WTC11 (cell line): ENCODE results near the gene CHRM1. TPM values are rescaled to one million over a fixed set of nuclear protein-coding genes. Genes with fewer than 3 reads are reported as not detected.

Experiments
- ATAC-seq: fragments of 200-7000 bp; cut with Tn5 transposase; 2 replicates; pipeline ENCODE4 v1.10.0; 2021; ENCODE audit warnings: mild to moderate bottlenecking, moderate library complexity
- CTCF ChIA-PET: fragments of 300-600 bp; sonication (Branson Sonifier 250); formaldehyde crosslinking; loops from one replicate; lab custom pipeline; 2021; ENCODE audit warnings: antibody characterized with exemption; lab: Charles Lee
- POLR2A ChIA-PET: fragments of 350-600 bp; sonication (Branson Sonifier 250); formaldehyde crosslinking; loops from one replicate; lab custom pipeline; 2021; ENCODE audit warnings: antibody characterized with exemption; lab: Charles Lee
- DNase-seq: peaks from one replicate; pipeline ENCODE4 v3.0.0; 2021; ENCODE audit warnings: low spot score
- H3K27ac Mint-ChIP-seq: 2 replicates; pipeline ENCODE4 v1.8.0; 2021; ENCODE audit warnings: mixed read lengths
- H3K27me3 Mint-ChIP-seq: 2 replicates; pipeline ENCODE4 v1.8.0; 2021; ENCODE audit warnings: low read depth, mild to moderate bottlenecking, moderate library complexity, mixed read lengths
- H3K36me3 Mint-ChIP-seq: 2 replicates; pipeline ENCODE4 v1.8.0; 2021; ENCODE audit warnings: mixed read lengths
- H3K4me1 Mint-ChIP-seq: 2 replicates; pipeline ENCODE4 v1.8.0; 2022; ENCODE audit warnings: mixed read lengths
- H3K4me3 Mint-ChIP-seq: 2 replicates; pipeline ENCODE4 v1.8.0; 2021; ENCODE audit warnings: mild to moderate bottlenecking, moderate library complexity, mixed read lengths
- H3K9me3 Mint-ChIP-seq: 2 replicates; pipeline ENCODE4 v1.8.0; 2021; ENCODE audit warnings: mixed read lengths
- AR ChIP-seq: fragments of 250-450 bp; sonication (Bioruptor Pico); IDR thresholded peaks from 2 replicates; pipeline ENCODE4 v1.9.0; 2021; ENCODE audit warnings: mild to moderate bottlenecking
- E2F1 ChIP-seq: sonication (generic); formaldehyde crosslinking; IDR thresholded peaks from 2 replicates; pipeline ENCODE4 v1.8.0; 2022; ENCODE audit warnings: mild to moderate bottlenecking, missing genetic modification reagents
- EMX1 ChIP-seq: fragments of 250-450 bp; sonication (Bioruptor Pico); IDR thresholded peaks from 2 replicates; pipeline ENCODE4 v1.8.0; 2021; ENCODE audit warnings: mild to moderate bottlenecking
- GRHL2 ChIP-seq: fragments of 250-450 bp; sonication (Bioruptor Pico); IDR thresholded peaks from 2 replicates; pipeline ENCODE4 v1.8.0; 2022; ENCODE audit warnings: mild to moderate bottlenecking, moderate library complexity; ENCODE audit not compliant: insufficient replicate concordance, severe bottlenecking
- HMGA2 ChIP-seq: fragments of 250-450 bp; sonication (Bioruptor Pico); IDR thresholded peaks from 2 replicates; pipeline ENCODE4 v1.4.0; 2021; ENCODE audit warnings: mild to moderate bottlenecking, moderate library complexity
- JUN ChIP-seq: sonication (generic); formaldehyde crosslinking; IDR thresholded peaks from 2 replicates; pipeline ENCODE4 v1.8.0; 2023; ENCODE audit warnings: mild to moderate bottlenecking, missing genetic modification reagents
- MYBL2 ChIP-seq: sonication (generic); formaldehyde crosslinking; IDR thresholded peaks from 2 replicates; pipeline ENCODE4 v1.8.1; 2023; ENCODE audit warnings: mild to moderate bottlenecking, moderate library complexity, missing genetic modification reagents
- NFATC4 ChIP-seq: fragments of 250-450 bp; sonication (Bioruptor Pico); IDR thresholded peaks from 2 replicates; pipeline ENCODE4 v1.9.0; 2021; ENCODE audit warnings: mild to moderate bottlenecking
- NFYB ChIP-seq: sonication (generic); formaldehyde crosslinking; conservative IDR thresholded peaks from 2 replicates; pipeline ENCODE4 v1.8.0; 2022; ENCODE audit warnings: low read depth, missing genetic modification reagents
- NR1H2 ChIP-seq: sonication (generic); formaldehyde crosslinking; IDR thresholded peaks from 2 replicates; pipeline ENCODE4 v1.9.0; 2021; ENCODE audit warnings: mild to moderate bottlenecking, moderate library complexity, missing genetic modification reagents
- NR2C2 ChIP-seq: sonication (generic); formaldehyde crosslinking; IDR thresholded peaks from 2 replicates; pipeline ENCODE4 v1.8.0; 2022; ENCODE audit warnings: mild to moderate bottlenecking, missing genetic modification reagents
- TEAD4 ChIP-seq: sonication (generic); formaldehyde crosslinking; IDR thresholded peaks from 2 replicates; pipeline ENCODE4 v1.8.0; 2022; ENCODE audit warnings: mild to moderate bottlenecking, missing genetic modification reagents
- ZNF219 ChIP-seq: sonication (generic); formaldehyde crosslinking; IDR thresholded peaks from 2 replicates; pipeline ENCODE4 v1.8.0; 2023; ENCODE audit warnings: missing genetic modification reagents, mild to moderate bottlenecking, borderline replicate concordance
- ZNF416 ChIP-seq: fragments of 250-450 bp; sonication (Bioruptor Pico); IDR thresholded peaks from 2 replicates; pipeline ENCODE4 v1.9.0; 2021; ENCODE audit warnings: mild to moderate bottlenecking, inconsistent platforms
- ZNF425 ChIP-seq: fragments of 250-450 bp; sonication (Bioruptor Pico); conservative IDR thresholded peaks from 2 replicates; pipeline ENCODE4 v1.9.0; 2021; ENCODE audit warnings: mild to moderate bottlenecking
- total RNA-seq: library from RNA; stranded (reverse); gene quantifications from 3 replicates; pipeline ENCODE4 v1.2.3, GENCODE V29; 2021
- TF ChIP-seq, protein P1 (sequence below): fragments of 250-450 bp; sonication (Bioruptor Pico); IDR thresholded peaks from 2 replicates; pipeline ENCODE4 v1.8.0; 2021; ENCODE audit warnings: mild to moderate bottlenecking
- TF ChIP-seq, protein P2 (sequence below): sonication (generic); formaldehyde crosslinking; IDR thresholded peaks from 2 replicates; pipeline ENCODE4 v1.8.1; 2022; ENCODE audit warnings: mild to moderate bottlenecking, missing genetic modification reagents, moderate library complexity, borderline replicate concordance
- TF ChIP-seq, protein P3 (sequence below): fragments of 250-450 bp; sonication (Bioruptor Pico); IDR thresholded peaks from 2 replicates; pipeline ENCODE4 v1.9.0; 2021; ENCODE audit warnings: moderate library complexity, mild to moderate bottlenecking, inconsistent platforms, borderline replicate concordance
- TF ChIP-seq, protein P4 (sequence below): sonication (generic); formaldehyde crosslinking; IDR thresholded peaks from 2 replicates; pipeline ENCODE4 v1.8.1; 2023; ENCODE audit warnings: mild to moderate bottlenecking, missing genetic modification reagents, moderate library complexity

Gene CHRM1
- total RNA-seq, 1 experiment from 2014 or later, result not detected

GRCh38 chr11:62895501-62895900, 25.7 kb downstream of the CHRM1 start (continued):
- no peak for TF ChIP-seq E2F1 (CRISPR knock-in tag)
- no peak for TF ChIP-seq ZNF219
- no peak for TF ChIP-seq JUN (CRISPR knock-in tag)

GRCh38 chr11:62892077-62892922, 28.9 kb downstream of the CHRM1 start:
- ChIA-PET CTCF (interaction anchor here (0.8 to 1.4 kb wide), 4 partner anchors 13 to 129 kb away, joined by 3 to 6 read pairs (median 4); no protein-coding TSS in a partner anchor), POLR2A (interaction anchor here (0.5 to 1.9 kb wide), 4 partner anchors 10 to 540 kb away, joined by 3 to 7 read pairs (median 3); partner anchors contain the start of gene SLC3A2)
- DNase-seq (no peak), ATAC-seq (no peak)
- no peak for TF ChIP-seq NR2C2 (CRISPR knock-in tag)
- 0 out of 2 replicates have a peak, but pooled peaks have one; percentile 60 for TF ChIP-seq EMX1
- Mint-ChIP-seq H3K27me3 (no peaks in the 10 kb centered on the region), H3K4me1 (peaks cover 7% of the 10 kb centered on the region), H3K27ac (peak overlapping the region; percentile 16; the same call in 1 of the 2 replicates), H3K4me3 (no peak overlapping the region), H3K9me3 (no peaks in the 10 kb centered on the region), H3K36me3 (peaks cover 26% of the 10 kb centered on the region)

DNA sequence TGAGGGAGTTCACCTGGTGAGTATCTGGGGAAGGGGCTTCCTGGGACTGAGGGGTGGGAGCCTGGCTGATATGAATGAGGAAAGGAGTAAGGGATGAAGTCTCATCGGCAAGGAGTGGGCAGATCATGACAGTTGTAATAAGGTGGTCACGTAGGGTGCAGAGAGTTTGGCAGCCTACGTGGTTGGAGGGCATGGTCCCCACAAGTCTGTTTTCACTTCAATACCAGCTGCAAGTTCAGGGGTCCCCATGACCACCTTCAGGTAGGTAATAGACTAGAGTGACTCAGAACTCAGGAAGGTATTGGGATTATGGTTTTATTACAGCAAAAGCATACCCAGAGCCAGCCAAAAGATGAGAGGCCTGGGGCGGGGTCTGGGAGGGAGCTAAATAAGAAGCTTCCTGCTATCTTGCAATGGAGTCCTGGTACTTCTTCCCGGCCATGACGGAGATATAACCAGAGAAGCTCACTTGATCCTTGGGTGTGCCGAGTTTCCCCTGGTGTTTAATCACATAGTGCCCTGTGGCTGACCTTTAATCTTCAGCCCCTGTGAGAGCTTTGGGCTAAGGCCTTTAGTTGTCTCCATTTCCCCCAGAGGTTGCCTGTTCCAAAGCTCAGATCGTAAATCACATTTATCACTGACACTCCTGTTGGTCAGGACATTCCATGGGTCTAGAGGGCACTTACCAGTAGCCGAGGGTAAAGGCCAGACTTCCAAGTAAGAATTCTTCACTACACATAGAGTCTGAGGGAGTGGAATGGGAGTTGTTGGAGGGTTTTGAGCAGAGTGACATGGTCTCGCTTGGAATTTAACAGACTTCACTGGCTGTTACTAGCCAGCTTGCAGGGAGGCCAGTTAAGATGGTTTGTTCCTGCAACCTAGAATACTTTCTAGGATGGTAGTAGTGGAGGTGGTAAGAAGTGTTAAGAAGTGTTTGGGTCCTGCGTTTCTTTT, 31.4 kb downstream of the CHRM1 start:
- Mint-ChIP-seq H3K27me3 (no peaks in the 10 kb centered on the region), H3K36me3 (peaks cover 51% of the 10 kb centered on the region), H3K27ac (peak overlapping the region; percentile 96), H3K4me3 (no peak overlapping the region), H3K9me3 (no peaks in the 10 kb centered on the region), H3K4me1 (0 out of 2 replicates have a peak, but pooled peaks cover 3% of the 10 kb centered on the region)
- DNase-seq, result no peak
- ChIA-PET CTCF (interaction anchor here (1.0 to 2.3 kb wide), 3 partner anchors 9 to 131 kb away, joined by 4 to 8 read pairs (median 5); partner anchors contain the start of gene SLC3A2), POLR2A (interaction anchor here (0.6 to 2.2 kb wide), 12 partner anchors 8 to 1733 kb away, joined by 3 to 15 read pairs (median 4); partner anchors contain the start of genes SLC3A2 and TEX54)
- ATAC-seq, result peak; percentile 17
- TF ChIP-seq ZNF416, result peak; percentile 92
- peak; percentile 77 for TF ChIP-seq AR
- TF ChIP-seq, protein P1, sequence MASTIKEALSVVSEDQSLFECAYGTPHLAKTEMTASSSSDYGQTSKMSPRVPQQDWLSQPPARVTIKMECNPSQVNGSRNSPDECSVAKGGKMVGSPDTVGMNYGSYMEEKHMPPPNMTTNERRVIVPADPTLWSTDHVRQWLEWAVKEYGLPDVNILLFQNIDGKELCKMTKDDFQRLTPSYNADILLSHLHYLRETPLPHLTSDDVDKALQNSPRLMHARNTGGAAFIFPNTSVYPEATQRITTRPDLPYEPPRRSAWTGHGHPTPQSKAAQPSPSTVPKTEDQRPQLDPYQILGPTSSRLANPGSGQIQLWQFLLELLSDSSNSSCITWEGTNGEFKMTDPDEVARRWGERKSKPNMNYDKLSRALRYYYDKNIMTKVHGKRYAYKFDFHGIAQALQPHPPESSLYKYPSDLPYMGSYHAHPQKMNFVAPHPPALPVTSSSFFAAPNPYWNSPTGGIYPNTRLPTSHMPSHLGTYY (CRISPR knock-in tag), result peak; percentile 87
- TF ChIP-seq NFYB (CRISPR knock-in tag), result no peak
- no peak for TF ChIP-seq NR1H2 (CRISPR knock-in tag)
- TF ChIP-seq HMGA2 (CRISPR knock-in tag), result no peak
- peak; percentile 74 for TF ChIP-seq EMX1
- TF ChIP-seq, protein P2, sequence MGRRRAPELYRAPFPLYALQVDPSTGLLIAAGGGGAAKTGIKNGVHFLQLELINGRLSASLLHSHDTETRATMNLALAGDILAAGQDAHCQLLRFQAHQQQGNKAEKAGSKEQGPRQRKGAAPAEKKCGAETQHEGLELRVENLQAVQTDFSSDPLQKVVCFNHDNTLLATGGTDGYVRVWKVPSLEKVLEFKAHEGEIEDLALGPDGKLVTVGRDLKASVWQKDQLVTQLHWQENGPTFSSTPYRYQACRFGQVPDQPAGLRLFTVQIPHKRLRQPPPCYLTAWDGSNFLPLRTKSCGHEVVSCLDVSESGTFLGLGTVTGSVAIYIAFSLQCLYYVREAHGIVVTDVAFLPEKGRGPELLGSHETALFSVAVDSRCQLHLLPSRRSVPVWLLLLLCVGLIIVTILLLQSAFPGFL, result no peak
- TF ChIP-seq ZNF425 (CRISPR knock-in tag), result peak; percentile 77
- TF ChIP-seq TEAD4, result 0 out of 2 replicates have a peak, but pooled peaks have one; percentile 9
- TF ChIP-seq, protein P3, sequence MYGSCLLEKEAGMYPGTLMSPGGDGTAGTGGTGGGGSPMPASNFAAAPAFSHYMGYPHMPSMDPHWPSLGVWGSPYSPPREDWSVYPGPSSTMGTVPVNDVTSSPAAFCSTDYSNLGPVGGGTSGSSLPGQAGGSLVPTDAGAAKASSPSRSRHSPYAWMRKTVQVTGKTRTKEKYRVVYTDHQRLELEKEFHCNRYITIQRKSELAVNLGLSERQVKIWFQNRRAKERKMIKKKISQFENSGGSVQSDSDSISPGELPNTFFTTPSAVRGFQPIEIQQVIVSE (CRISPR knock-in tag), result no peak
- TF ChIP-seq, protein P4, sequence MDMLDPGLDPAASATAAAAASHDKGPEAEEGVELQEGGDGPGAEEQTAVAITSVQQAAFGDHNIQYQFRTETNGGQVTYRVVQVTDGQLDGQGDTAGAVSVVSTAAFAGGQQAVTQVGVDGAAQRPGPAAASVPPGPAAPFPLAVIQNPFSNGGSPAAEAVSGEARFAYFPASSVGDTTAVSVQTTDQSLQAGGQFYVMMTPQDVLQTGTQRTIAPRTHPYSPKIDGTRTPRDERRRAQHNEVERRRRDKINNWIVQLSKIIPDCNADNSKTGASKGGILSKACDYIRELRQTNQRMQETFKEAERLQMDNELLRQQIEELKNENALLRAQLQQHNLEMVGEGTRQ (CRISPR knock-in tag), result no peak
- TF ChIP-seq GRHL2 (CRISPR knock-in tag), result no peak
- TF ChIP-seq NFATC4 (CRISPR knock-in tag), result peak; percentile 93
- no peak for TF ChIP-seq MYBL2 (CRISPR knock-in tag)
